GM18868 (cell line): ENCODE data around the gene FCRLB.
"Not testable (repeated sequence)": the region's sequence is repeated elsewhere in the genome, so short reads cannot be mapped to it uniquely, and the experiment has no call there.

Experiments used
- ATAC-seq: cut with Tn5 transposase; IDR thresholded peaks from one replicate; pipeline ENCODE4 v1.9.1; 2021; ENCODE audit warnings: mild to moderate bottlenecking, moderate library complexity; ENCODE audit not compliant: unreplicated experiment

FCRLB gene

DNA sequence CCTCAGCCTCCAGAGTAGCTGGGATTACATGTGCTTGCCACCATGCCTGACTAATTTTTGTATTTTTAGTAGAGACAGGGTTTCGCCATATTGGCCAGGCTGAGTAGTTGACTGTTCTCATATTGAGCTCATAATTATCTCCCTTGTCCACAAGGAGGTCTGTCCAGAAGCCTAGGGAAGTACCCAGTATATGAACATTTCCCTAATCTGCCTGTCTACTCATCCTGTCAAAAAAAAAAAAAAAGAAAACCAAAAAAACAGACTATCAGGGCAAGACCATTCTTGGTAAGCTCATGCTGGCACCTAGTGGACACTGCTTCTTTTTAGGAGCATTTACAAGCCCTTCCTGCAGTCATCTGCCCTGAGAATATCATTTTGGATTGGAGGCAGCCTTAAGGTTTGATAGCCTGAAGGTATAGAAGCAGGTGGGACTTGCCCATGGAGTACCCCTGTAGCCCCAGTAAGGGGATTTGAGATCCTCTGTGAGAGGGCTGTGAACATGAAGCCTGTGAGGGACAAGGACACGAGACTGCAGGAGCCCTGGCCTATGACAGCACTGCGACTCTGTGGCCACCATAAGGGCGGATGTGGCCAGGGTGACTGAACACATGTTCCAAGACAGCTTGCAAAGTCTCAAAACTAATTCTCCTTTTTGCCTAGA, 17.4 kb downstream of the FCRLB start:
- ATAC-seq, result peak; percentile 58

DNA sequence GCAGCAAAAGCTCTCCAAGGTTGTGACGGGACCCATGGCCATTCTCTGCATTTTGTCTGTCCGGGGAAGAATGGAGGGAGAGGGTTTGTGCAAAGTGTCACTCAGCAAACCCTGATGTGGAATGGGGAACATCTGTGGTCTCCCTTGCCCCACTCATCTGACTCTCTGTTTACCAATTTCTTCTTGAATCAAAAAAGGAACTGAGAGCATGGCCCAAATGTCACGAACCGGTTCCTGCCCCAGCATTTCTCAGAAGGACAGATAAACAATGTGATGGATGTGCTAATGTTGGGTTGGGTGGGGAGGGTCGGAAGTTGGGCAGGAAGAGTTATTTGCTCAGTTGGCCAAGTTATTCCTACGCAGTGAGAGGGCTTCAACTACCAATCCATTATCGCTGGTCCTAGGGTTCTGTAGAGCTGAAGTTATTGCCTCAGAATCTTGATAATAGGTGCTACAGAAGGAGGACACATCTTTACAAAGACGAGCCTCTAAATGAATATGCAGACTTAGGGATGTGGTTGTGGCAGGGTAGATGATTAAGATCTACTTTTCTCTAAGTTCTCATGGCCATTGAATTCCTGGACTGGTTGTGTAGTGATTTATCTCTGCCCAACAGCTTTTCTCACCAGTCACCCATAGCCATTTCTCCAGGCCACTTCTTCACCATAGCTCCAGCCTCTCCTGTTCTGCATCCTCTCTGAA, 18.7 kb downstream of the FCRLB start:
- no peak for ATAC-seq

DNA sequence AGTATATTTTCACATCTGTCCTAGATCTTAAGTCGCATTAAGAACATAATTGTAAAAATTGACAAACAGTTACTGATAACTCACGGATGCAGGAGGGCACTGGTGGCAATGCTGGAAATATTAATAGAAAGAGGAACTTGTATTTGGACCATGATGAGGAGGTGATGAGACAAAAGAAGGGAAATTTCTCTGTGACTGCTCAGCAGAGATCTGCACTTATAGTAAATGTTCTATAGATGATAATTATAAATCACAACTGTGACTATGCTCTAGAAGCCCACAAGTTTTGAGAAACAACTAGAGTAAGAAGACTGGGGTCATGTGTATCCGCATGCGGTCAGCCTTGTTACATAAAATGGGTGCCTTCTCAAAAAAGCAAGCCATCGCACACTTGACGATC, 19.6 kb downstream of the FCRLB start:
- no peak for ATAC-seq

DNA sequence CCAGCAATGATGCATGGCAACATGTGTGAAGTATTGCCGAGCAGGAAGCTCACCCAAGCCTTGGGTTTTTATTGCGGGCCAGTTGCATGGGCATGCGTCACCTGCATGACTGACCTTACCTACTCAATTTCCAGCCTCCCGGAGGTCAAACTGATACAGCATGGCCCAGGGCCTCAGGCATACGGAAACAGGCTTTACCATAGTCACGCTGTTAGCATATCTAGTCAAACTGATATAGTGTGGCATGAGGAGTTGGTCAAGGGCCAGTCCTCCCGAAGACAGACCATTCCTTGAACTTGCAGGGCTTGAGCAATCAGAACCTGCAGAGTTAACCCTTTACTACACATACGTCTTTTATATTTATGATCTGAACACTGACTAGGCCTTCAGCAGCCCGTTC, 21.9 kb downstream of the FCRLB start:
- no peak for ATAC-seq

DNA sequence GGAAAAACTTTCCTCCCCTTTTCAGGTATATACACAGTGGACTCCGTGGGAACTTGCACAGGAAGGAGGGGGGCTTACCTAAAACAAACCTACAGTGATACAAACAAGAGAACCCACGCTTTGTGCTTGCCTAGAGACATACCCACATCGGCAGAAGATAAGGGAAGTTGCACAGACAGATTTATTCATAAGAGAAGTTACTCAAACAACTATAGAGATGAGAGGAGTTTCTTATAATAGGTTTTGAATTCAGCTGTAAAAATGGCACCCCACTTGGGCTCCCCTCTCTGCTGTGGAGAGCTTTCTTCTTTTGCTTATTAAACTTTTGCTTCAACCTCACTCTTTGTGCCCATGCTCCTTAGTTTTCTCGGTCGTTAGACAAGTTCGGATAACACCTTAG, 26.5 kb downstream of the FCRLB start:
- ATAC-seq, result no peak

DNA sequence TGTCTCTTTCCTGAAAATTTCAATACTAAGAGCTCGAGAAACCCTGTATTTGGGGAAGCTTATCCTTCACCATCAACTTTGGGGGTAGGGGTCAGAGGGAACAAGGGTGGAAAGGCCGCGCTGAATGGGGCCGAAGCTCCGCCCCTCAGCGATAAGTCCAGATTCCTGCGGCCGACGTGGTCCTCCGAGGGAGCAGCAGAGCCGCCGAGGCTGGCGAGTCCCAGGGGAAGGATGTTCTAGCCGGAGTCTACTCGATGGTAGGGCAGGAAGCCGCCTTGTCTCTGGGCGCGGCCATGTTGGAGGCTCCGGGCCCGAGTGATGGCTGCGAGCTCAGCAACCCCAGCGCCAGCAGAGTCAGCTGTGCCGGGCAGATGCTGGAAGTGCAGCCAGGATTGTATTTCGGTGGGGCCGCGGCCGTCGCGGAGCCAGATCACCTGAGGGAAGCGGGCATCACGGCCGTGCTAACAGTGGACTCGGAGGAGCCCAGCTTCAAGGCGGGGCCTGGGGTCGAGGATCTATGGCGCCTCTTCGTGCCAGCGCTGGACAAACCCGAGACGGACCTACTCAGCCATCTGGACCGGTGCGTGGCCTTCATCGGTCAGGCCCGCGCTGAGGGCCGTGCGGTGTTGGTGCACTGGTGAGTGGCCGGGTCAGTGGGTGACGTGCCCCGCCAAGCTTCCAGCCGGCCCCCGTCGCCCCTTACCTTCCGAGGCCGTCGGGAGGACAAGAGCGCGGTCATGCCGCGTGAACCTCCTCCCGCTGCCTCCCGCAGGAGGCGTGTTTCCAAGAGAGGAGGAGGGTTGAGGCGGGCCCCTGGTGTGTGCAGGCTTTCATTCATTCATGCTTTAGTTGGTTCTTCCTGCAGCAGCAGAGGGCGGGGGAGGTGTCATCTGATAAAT, 28.4 kb downstream of the FCRLB start, which contains the start of gene DUSP12:
DUSP12 (plus strand) TSS at position 278 of the 899 bp plus-strand sequence; CDS start at position 294, 16 bp downstream.
- peak; percentile 96 for ATAC-seq

DNA sequence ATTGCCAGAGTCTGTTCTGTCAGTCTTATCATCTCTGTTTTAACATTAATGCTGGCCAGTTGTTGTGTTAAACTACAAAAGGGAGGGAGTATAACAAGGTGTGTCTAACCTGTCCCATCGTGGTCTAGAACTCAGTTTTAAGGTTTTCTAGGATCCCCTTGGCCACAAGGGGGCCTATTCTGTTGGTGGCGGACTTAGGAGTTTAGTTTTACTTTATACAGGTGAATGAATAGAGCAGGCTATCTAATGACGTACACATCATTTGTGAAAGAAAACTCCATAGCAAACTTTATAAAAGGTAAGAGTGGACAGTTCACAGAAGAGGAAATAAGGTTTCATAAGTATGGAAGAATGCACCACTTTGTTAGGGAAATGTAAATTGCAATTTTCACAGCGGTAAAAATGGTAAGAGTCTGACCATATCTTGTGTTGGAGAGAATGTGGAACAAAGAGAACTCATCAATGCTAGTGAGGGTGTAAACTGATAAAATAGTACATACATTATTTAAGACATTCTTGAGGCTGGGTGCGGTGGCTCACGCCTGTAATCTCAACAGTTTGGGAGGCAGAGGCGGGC, 42.3 kb downstream of the FCRLB start:
- no peak for ATAC-seq

DNA sequence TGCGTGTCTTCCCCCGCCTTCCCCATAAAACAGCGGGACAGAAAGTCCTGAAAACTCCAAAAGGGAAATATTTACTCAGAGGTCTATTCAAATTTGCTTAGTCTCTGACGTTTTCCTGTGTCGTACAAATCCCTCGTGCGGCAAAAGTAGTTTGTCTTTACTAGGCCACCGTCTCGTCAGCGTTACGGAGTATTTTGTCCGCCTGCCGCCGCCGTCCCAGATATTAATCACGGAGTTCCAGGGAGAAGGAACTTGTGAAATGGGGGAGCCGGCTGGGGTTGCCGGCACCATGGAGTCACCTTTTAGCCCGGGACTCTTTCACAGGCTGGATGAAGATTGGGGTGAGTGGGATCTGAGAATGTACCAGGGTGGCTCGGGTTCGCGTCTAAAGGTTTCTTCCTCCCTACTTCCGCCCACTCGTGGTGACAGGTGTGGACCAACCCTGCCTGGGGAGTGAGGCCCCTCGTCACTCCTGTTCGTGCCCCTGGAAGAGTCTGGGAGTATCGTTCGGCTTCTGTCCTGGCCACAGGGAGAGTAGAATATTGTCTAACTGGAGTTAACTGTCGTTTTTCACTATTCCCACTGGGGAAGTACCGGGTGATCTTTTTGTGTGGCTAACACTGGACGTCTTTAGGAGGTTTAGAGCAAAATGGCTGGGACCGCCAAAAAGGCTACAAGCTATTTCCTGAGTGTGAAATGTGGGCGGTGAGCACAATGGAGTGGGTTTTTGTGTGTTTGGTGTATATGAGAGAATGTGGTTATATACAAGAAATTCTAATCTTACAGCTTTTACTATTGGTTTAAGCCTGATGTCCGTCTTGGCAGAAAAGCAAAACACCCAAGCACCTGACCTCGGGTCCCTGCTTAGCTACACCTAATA, 45.0 kb downstream of the FCRLB start, which contains the start of gene ATF6:
ATF6 (plus strand) TSS at position 219 of the 880 bp plus-strand sequence; CDS start at position 260, 41 bp downstream.
- peak; percentile 67 for ATAC-seq

DNA sequence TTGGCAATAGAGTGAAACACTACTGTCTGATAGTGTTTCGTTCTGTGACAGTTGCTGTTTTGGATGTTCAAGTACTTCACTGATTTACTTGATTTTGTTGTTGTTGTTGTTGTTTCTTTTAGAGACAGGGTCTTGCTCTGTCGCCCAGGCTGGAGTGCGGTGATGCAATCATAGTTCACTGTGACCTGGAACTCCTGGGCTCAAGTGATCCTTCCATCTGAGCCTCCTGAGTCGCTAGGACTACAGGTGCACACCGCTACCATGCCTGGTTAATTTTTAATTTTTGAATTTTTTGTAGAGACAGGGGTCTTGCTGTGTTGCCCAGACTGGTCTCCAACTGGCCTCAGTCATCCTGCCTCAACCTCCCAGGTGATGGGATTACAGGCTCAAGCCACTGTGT, 47.1 kb downstream of the FCRLB start:
- ATAC-seq, result no peak

DNA sequence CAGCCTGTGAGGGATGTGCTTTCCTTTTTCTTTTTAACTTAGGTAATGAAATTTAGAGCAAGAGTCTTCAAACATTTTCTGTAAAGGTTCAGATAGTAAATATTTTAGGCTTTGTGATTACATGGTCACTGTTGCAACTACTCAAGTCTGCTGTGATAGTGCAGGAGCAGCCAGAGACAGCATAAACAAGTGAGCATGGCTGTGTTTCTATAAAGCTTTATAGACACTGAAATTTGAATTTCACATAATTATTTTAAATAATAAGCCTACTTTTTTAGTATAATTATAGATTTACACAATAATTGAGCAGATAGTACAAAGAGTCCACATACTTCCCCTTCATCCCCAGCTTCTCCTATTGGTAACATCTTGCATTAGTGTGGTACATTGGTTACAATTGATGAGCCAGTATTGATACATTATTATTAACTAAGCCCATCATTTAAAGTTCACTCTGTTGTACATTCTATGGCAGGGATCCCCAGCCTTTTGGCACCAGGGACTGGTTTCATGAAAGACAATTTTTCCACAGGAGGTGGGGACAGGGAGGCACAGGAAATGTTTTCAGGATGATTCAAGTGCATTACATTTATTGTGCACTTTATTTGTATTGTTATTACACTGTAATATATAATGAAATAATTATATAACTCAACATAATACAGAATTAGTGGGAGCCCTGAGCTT, 47.8 kb downstream of the FCRLB start:
- ATAC-seq, result no peak

DNA sequence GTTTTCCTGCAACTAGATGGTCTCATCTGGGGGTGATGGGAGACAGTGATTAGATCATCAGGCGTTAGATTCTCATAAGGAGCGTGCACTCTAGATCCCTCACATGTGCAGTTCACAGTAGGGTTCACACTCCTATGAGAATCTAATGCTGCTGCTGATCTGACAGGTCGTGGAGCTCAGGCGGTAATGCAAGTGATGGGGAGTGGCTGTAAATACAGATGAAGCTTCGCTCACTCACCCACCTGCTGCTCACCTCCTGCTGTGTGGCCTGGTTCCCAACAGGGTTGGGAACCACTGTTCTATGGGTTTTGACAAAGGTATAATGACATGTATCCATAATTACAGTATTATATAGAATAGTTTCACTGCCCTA, 48.3 kb downstream of the FCRLB start:
- ATAC-seq, result not testable (repeated sequence)

DNA sequence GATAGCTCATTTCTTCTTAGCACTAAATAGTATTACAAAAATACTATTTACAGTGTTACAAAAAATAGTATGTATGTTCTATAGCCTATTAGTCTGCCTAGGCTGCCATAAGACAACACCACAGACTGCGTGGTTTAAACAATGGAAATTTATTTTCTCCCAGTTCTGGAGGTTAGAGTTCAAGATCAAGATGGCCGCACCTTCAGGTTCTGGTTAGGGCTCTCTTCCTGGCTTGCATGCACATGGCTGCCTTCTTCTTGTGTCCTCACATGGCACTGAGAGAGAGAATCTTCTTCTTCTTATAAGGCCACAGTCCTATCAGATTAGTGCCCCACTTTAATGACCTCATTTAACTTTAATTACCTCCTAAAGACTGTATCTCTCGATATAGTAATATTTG, 48.9 kb downstream of the FCRLB start:
- no peak for ATAC-seq

DNA sequence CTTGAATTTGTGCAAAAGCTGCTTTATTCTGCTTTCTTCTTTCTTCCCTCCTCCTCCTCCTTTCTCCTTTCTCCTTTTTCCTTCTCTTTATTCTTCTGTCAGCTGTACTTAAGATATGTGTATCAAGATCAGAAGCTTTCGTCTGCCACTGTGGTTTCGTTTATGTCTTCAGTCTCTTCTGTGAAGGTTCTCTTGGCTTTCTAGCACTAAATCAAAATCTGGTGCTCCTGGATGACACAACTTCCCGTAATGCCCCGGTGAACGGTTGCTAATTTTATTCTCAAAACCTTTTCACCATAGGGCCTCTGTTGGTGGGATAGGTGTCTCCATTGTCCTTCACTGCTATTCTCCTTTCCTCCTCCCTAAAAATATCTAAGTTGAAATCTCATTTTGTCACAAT, 49.8 kb downstream of the FCRLB start:
- no peak for ATAC-seq

DNA sequence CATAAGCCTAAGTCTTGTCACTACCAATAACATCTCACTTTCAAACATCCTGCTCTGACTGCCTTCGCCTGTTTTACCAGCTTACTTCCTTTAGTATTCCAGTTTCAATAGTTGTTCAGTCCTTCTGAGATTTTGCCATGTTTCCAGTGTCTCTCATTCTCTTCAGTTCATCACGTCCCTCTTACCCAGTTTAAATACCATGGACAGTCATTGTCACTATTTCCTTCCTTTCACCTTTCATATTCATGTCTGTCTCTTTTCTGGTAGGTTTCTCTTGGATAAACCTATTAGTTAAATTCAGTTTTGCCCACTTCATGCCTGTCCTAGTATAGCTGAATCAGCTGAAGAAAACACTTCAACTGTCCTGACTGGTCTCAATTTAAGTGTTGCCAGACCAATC, 50.6 kb downstream of the FCRLB start:
- no peak for ATAC-seq

DNA sequence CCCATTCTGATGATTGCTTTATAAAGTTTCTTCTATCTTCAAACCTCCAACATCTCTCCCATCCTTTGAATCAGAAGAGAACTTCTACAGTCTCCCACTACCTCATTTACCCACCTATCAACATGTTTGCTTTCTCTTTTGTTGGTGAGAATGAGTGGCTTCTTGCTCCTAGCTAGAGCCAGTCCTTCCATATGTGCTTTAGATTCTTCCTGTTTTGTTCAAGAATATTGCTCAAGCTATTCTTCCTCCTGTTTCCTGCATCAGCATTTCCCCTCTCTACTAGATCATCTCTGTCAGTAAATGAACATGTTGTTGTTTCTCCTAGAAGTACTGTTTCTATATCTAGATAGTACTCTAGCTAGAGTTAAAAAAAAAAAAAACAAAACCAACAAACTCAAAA, 51.1 kb downstream of the FCRLB start:
- ATAC-seq, result no peak

DNA sequence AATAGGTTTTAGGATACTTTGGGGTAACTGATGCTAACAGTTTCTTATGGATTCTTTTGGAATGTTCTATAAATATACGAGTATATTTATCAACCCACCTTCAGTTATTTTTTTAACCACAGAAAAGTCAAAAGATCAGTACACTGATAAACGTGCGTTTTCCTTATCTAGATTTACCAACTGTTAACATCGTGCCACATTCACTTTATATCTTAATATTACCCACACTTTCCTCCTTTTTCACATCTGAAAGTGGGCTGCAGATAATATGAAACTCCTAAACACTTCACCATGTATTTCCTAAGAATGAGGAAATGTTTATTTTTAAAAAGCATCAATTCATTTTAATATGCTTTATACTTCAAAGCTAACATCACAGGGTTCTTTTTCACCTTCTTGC, 52.4 kb downstream of the FCRLB start:
- ATAC-seq, result no peak

DNA sequence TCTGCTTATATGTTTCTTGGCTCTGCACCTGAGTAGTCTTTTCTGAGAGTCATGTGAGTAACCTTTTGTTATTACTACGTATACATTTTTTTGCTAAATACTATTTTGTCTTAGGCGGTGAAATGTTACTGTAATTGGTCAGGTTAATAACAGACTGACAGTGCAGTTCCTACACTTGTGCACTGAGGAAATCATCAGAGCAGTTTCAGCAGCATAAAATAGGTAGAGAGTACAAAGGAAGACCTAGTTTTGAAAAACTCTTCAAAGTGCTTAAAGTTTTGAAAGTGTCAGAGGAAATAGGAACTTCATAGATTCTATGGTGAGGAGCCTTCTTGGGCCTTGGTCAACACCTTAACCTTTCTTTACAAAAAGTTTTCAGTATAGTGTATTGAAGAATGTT, 55.9 kb downstream of the FCRLB start:
- ATAC-seq, result no peak
